GM23338 (cell line): Measurements from ENCODE around the gene IL20RB. TPM values are rescaled to one million over a fixed set of nuclear protein-coding genes. Genes with fewer than 3 reads are reported as not detected.

Experiments used
- ATAC-seq: fragments of 200-7000 bp; cut with Tn5 transposase; 3 replicates; pipeline ENCODE4 v1.9.1; 2020
- DNase-seq: peaks from one replicate; pipeline ENCODE4 v3.0.0-alpha.2; 2015; ENCODE audit warnings: low spot score
- H2AFZ ChIP-seq: fragments of 200-600 bp; sonication (generic); 2 replicates; pipeline ENCODE4 v1.8.0; 2016; ENCODE audit warnings: antibody characterized with exemption, mild to moderate bottlenecking, moderate library complexity
- H3F3A ChIP-seq: fragments of 200-600 bp; sonication (generic); replicated peaks from 2 replicates; pipeline ENCODE4 v1.8.0; 2017; ENCODE audit warnings: antibody characterized with exemption, mixed run types, low read depth
- H3K27ac ChIP-seq: fragments of 200-600 bp; sonication (generic); 2 replicates; pipeline ENCODE4 v1.6.1; 2016; ENCODE audit warnings: low read depth
- H3K27me3 ChIP-seq: fragments of 200-600 bp; sonication (generic); 2 replicates; pipeline ENCODE4 v1.8.0; 2016; ENCODE audit warnings: mild to moderate bottlenecking, mixed run types, moderate library complexity; ENCODE audit not compliant: insufficient read depth
- H3K36me3 ChIP-seq: fragments of 200-600 bp; sonication (generic); 2 replicates; pipeline ENCODE4 v1.8.0; 2016; ENCODE audit warnings: mild to moderate bottlenecking; ENCODE audit not compliant: insufficient read depth
- H3K4me1 ChIP-seq: fragments of 200-600 bp; sonication (generic); 2 replicates; pipeline ENCODE4 v1.8.0; 2016; ENCODE audit warnings: mild to moderate bottlenecking, moderate library complexity; ENCODE audit not compliant: insufficient read depth
- H3K4me2 ChIP-seq: fragments of 200-600 bp; sonication (generic); 2 replicates; pipeline ENCODE4 v1.7.1; 2017; ENCODE audit warnings: mixed run types
- H3K4me3 ChIP-seq: fragments of 200-600 bp; sonication (generic); 2 replicates; pipeline ENCODE4 v1.6.1; 2016; ENCODE audit warnings: mixed run types
- H3K79me2 ChIP-seq: fragments of 200-600 bp; sonication (generic); replicated peaks from 2 replicates; pipeline ENCODE4 v1.8.0; 2017; ENCODE audit warnings: mild to moderate bottlenecking; ENCODE audit not compliant: insufficient read depth
- H3K9me2 ChIP-seq: fragments of 200-600 bp; sonication (generic); 2 replicates; pipeline ENCODE4 v1.8.0; 2017; ENCODE audit not compliant: insufficient read depth
- H4K20me1 ChIP-seq: fragments of 200-600 bp; sonication (generic); replicated peaks from 2 replicates; pipeline ENCODE4 v1.8.0; 2017; ENCODE audit warnings: mild to moderate bottlenecking; ENCODE audit not compliant: insufficient read depth
- H3K27ac Mint-ChIP-seq: 2 replicates; pipeline ENCODE4 v1.8.0; 2020; ENCODE audit warnings: inconsistent platforms, mild to moderate bottlenecking, moderate library complexity, mixed read lengths
- H3K27me3 Mint-ChIP-seq: 3 replicates; pipeline ENCODE4 v1.8.0; 2022; ENCODE audit warnings: low read depth, mild to moderate bottlenecking, moderate library complexity, mixed read lengths, inconsistent platforms; ENCODE audit not compliant: insufficient read depth, poor library complexity
- H3K36me3 Mint-ChIP-seq: 3 replicates; pipeline ENCODE4 v1.8.0; 2021; ENCODE audit warnings: low read depth, mild to moderate bottlenecking, inconsistent platforms, moderate library complexity, mixed read lengths
- H3K4me1 Mint-ChIP-seq: 3 replicates; pipeline ENCODE4 v1.8.0; 2020; ENCODE audit warnings: mild to moderate bottlenecking, inconsistent platforms, mixed read lengths
- H3K4me3 Mint-ChIP-seq: 3 replicates; pipeline ENCODE4 v1.8.0; 2021; ENCODE audit warnings: moderate library complexity, mild to moderate bottlenecking, inconsistent platforms, mixed read lengths
- H3K9me3 Mint-ChIP-seq: 3 replicates; pipeline ENCODE4 v1.8.0; 2020; ENCODE audit warnings: moderate library complexity, mild to moderate bottlenecking, inconsistent platforms, mixed read lengths
- CREB1 ChIP-seq: fragments of 250-450 bp; sonication (Bioruptor Pico); IDR thresholded peaks from 2 replicates; pipeline ENCODE4 v1.5.0; 2020; ENCODE audit warnings: low read depth, mild to moderate bottlenecking, moderate library complexity
- CTCF ChIP-seq, 2 experiments: fragments of 200-600 bp in 1 of 2; sonication (generic) in 1 of 2; conservative IDR thresholded peaks; 2 replicates each; pipeline versions ENCODE4 v1.5.1 to v1.6.1; 2016 to 2017; ENCODE audit warnings: antibody characterized with exemption in 2 of 2, low read depth in 2 of 2, mild to moderate bottlenecking in 2 of 2, moderate library complexity in 1 of 2
- ETS1 ChIP-seq: IDR thresholded peaks from 2 replicates; pipeline ENCODE4 v1.6.1; 2016; ENCODE audit warnings: antibody characterized with exemption
- EZH2 ChIP-seq: fragments of 200-600 bp; sonication (generic); IDR thresholded peaks from one replicate; pipeline ENCODE4 v1.8.0; 2017; ENCODE audit warnings: antibody characterized with exemption, mild to moderate bottlenecking, low read depth; ENCODE audit not compliant: unreplicated experiment
- NANOG ChIP-seq: IDR thresholded peaks from 2 replicates; pipeline ENCODE4 v1.6.1; 2016; ENCODE audit warnings: antibody characterized with exemption, borderline replicate concordance
- POLR2AphosphoS5 ChIP-seq: IDR thresholded peaks from 2 replicates; pipeline ENCODE4 v1.6.1; 2016; ENCODE audit warnings: antibody characterized with exemption, low read depth
- STAT1 ChIP-seq: IDR thresholded peaks from one replicate; pipeline ENCODE4 v1.6.1; 2016; ENCODE audit warnings: antibody characterized with exemption; ENCODE audit not compliant: unreplicated experiment
- ZNF114 ChIP-seq: fragments of 250-450 bp; sonication (Bioruptor Pico); IDR thresholded peaks from 2 replicates; pipeline ENCODE4 v1.5.0; 2020; ENCODE audit warnings: mild to moderate bottlenecking, moderate library complexity
- ZNF331 ChIP-seq: fragments of 250-450 bp; sonication (Bioruptor Pico); IDR thresholded peaks from 2 replicates; pipeline ENCODE4 v1.5.0; 2020; ENCODE audit warnings: low read depth, mild to moderate bottlenecking, moderate library complexity
- ZNF462 ChIP-seq: fragments of 250-450 bp; sonication (Bioruptor Pico); IDR thresholded peaks from 2 replicates; pipeline ENCODE4 v1.5.0; 2020; ENCODE audit warnings: mild to moderate bottlenecking, moderate library complexity
- polyA plus RNA-seq: library from polyadenylated mRNA; unstranded; fragments of >200 nt; fragmentation: Nextera tagmentation; extraction: Ambion mirVana; gene quantifications from 2 replicates; pipeline ENCODE4 v1.2.1, GENCODE V29; 2016
- total RNA-seq: library from RNA; depleted of rRNA; stranded (reverse); fragments of >200 nt; shearing (Covaris generic); gene quantifications from 2 replicates; pipeline ENCODE4 v1.2.3, GENCODE V29; 2014

The IL20RB gene
- total and polyA plus RNA-seq, 2 experiments from 2014 or later: 1.7 to 4.6 TPM

- TF ChIP-seq ZNF462 (CRISPR knock-in tag): no peak
- no peak for TF ChIP-seq EZH2
- TF ChIP-seq ETS1: no peak
- TF ChIP-seq ZNF331 (CRISPR knock-in tag): no peak
- no peak for TF ChIP-seq CREB1
- TF ChIP-seq POLR2AphosphoS5: no peak
Measured at GRCh38 chr3:136913168-136913567, 44.6 kb upstream of the IL20RB start (continued).

- no peaks in the 10 kb centered on the region for H3F3A ChIP-seq
- H4K20me1 ChIP-seq: peaks cover 7% of the 10 kb centered on the region; the same call in 1 of the 2 replicates
- Mint-ChIP-seq H3K9me3 (no peaks in the 10 kb centered on the region), H3K36me3 (no peaks in the 10 kb centered on the region), H3K4me1 (peaks cover 62% of the 10 kb centered on the region), H3K4me3 (no peak overlapping the region), H3K27ac (no peak overlapping the region), H3K27me3 (peaks cover 5% of the 10 kb centered on the region)
- no peak overlapping the region for H3K4me2 ChIP-seq
- H2AFZ ChIP-seq: no peak overlapping the region
- no peak for ATAC-seq
- H3K79me2 ChIP-seq: peaks cover 98% of the 10 kb centered on the region
- no peaks in the 10 kb centered on the region for H3K27me3 ChIP-seq
- DNase-seq: no peak
- no peak overlapping the region for H3K27ac ChIP-seq
- H3K4me3 ChIP-seq: no peak overlapping the region
- peaks cover 27% of the 10 kb centered on the region for H3K4me1 ChIP-seq
- no peaks in the 10 kb centered on the region for H3K9me2 ChIP-seq
- H3K36me3 ChIP-seq: no peaks in the 10 kb centered on the region
- TF ChIP-seq NANOG (no peak), ETS1 (no peak), ZNF114 (CRISPR knock-in tag) (no peak), CREB1 (no peak), STAT1 (no peak), CTCF (conservative IDR thresholded peaks at IDR 0.05; ENCODE audit: low read depth in 2 of 2) (no peak), POLR2AphosphoS5 (no peak)
Measured at GRCh38 chr3:136914739-136915138, 43.0 kb upstream of the IL20RB start.
